ENCODE measurements around the gene SLC12A7. TPM values are rescaled to one million over a fixed set of nuclear protein-coding genes. Genes with fewer than 3 reads are reported as not detected.

The SLC12A7 gene
- total and polyA plus RNA-seq, 2 of the 13 experiments (the other 11 are each of a cell fraction or from before 2014, with no cell fraction given) = 14.0 to 18.5 TPM

- H3K4me2 ChIP-seq (ENCODE audit: low read depth, low read length) = no peak overlapping the region
- in situ Hi-C loops (cut with HindIII; ENCODE audit: extremely low pct_ligation_motif_present, low pct_unique_long_range_greater_than_20kb) = no loop called here
- WGBS (ENCODE audit: low lambda C conversion rate) = 93% methylated on average over 5 of the region's 16 CpGs
- TF ChIP-seq ZNF782 (CRISPR knock-in tag; IDR thresholded peaks at IDR 0.05; ENCODE audit: borderline replicate concordance) = no peak
- no peak for TF ChIP-seq ZFP1 (CRISPR knock-in tag; IDR thresholded peaks at IDR 0.05)
- no peak for TF ChIP-seq SIX4 (CRISPR knock-in tag; IDR thresholded peaks at IDR 0.05)
- no peak for TF ChIP-seq SNAPC4 (CRISPR knock-in tag; IDR thresholded peaks at IDR 0.05)
- no peak for TF ChIP-seq PITX1 (CRISPR knock-in tag; IDR thresholded peaks at IDR 0.05)
- TF ChIP-seq ZEB1 (IDR thresholded peaks at IDR 0.05; ENCODE audit: insufficient replicate concordance, low read depth) = no peak
- TF ChIP-seq ZFY (CRISPR knock-in tag; IDR thresholded peaks at IDR 0.05) = no peak
- TF ChIP-seq BCL3 (CRISPR knock-in tag; IDR thresholded peaks at IDR 0.05) = no peak
- TF ChIP-seq ZFX (CRISPR knock-in tag; IDR thresholded peaks at IDR 0.05; ENCODE audit: low read depth) = no peak
- TF ChIP-seq ZBTB39 (CRISPR knock-in tag; IDR thresholded peaks at IDR 0.05) = no peak
- TF ChIP-seq ZNF766 (CRISPR knock-in tag; IDR thresholded peaks at IDR 0.05; ENCODE audit: borderline replicate concordance) = no peak
- TF ChIP-seq ZNF792 (CRISPR knock-in tag; IDR thresholded peaks at IDR 0.05) = no peak
- TF ChIP-seq ZNF207 (IDR thresholded peaks at IDR 0.05; ENCODE audit: borderline replicate concordance) = no peak
- TF ChIP-seq ZNF589 (CRISPR knock-in tag; conservative IDR thresholded peaks at IDR 0.05) = no peak
- no peak for TF ChIP-seq ZNF274 (CRISPR knock-in tag; IDR thresholded peaks at IDR 0.05)
- no peak for TF ChIP-seq ZMYM4 (CRISPR knock-in tag; IDR thresholded peaks at IDR 0.05)
- no peak for TF ChIP-seq ZNF780A (CRISPR knock-in tag; IDR thresholded peaks at IDR 0.05)
- TF ChIP-seq ZSCAN30 (CRISPR knock-in tag; IDR thresholded peaks at IDR 0.05) = no peak
- POLR2A ChIA-PET = interaction anchor here (0.5 kb wide), 1 partner anchor 122 kb away, joined by 3 read pairs; no protein-coding TSS in a partner anchor
- H3K9me3 ChIP-seq (ENCODE audit: low read length) = no peaks in the 10 kb centered on the region
- intact Hi-C loops (cut with micrococcal nuclease; ENCODE audit: unreplicated experiment) = loop anchor here (10.0 kb wide), 1 partner anchor 93 kb away; no protein-coding TSS in a partner anchor
- no peak overlapping the region for H2AFZ ChIP-seq (ENCODE audit: low read length)
- H3K27ac ChIP-seq (ENCODE audit: extremely low read length, insufficient read depth, low read length) = no peak overlapping the region
- peaks cover 11 to 40% of the 10 kb centered on the region in 2 experiments for H3K36me3 ChIP-seq (replicated peaks in 1 of 2; ENCODE audit: control insufficient read depth in 1 of 2, insufficient read depth in 2 of 2, low read length in 2 of 2)
- H3K27me3 ChIP-seq (ENCODE audit: control insufficient read depth in 1 of 2, insufficient read depth in 2 of 2, low read length in 2 of 2) = no peaks in the 10 kb centered on the region
- H3K9ac ChIP-seq (ENCODE audit: insufficient read depth, low read depth, low read length) = no peak overlapping the region
- no peaks in the 10 kb centered on the region for H4K20me1 ChIP-seq (ENCODE audit: insufficient read depth, low read length)
- H3K4me3 ChIP-seq (replicated peaks in 1 of 3; ENCODE audit: insufficient read depth in 1 of 3, low read depth in 2 of 3, low read length in 3 of 3) = no peak overlapping the region
- ATAC-seq (no peak), DNase-seq (ENCODE audit: low spot score) (no peak), FAIRE-seq (no peak)
- H3K4me1 ChIP-seq (ENCODE audit: insufficient read depth, low read length) = no peaks in the 10 kb centered on the region
- no peaks in the 10 kb centered on the region for H3K79me2 ChIP-seq (ENCODE audit: insufficient read depth, low read length)
- CTCF ChIA-PET (ENCODE audit: low intra/inter-chr PET ratio, low total read pairs) = no interaction called here
- BruUV-seq (replicated peaks) = no TSS peak
These were observed 60.5 kb downstream of the SLC12A7 start for GRCh38 chr5:1051366-1051720.
